Uterus (tissue), 2 donors: ENCODE results near the gene SYTL4.

ENCODE experiments used
- POLR2A ChIP-seq, 2 donors: fragments of 450-650 bp; IDR thresholded peaks; one replicate each; pipeline ENCODE4 v1.6.1; 2016; ENCODE audit warnings: antibody characterized with exemption in 2 of 2, mild to moderate bottlenecking in 1 of 2, moderate library complexity in 1 of 2
- TF ChIP-seq, protein P1 (sequence below), 4 experiments: fragments of 200-600 bp in 2 of 4; fragments of 450-650 bp in 2 of 4; sonication (generic) in 2 of 4; IDR thresholded peaks; one replicate each; pipeline ENCODE4 v1.5.1; 2016 to 2019; ENCODE audit warnings: antibody characterized with exemption in 4 of 4, mild to moderate bottlenecking in 2 of 4, moderate library complexity in 1 of 4

- TF ChIP-seq, protein P1, sequence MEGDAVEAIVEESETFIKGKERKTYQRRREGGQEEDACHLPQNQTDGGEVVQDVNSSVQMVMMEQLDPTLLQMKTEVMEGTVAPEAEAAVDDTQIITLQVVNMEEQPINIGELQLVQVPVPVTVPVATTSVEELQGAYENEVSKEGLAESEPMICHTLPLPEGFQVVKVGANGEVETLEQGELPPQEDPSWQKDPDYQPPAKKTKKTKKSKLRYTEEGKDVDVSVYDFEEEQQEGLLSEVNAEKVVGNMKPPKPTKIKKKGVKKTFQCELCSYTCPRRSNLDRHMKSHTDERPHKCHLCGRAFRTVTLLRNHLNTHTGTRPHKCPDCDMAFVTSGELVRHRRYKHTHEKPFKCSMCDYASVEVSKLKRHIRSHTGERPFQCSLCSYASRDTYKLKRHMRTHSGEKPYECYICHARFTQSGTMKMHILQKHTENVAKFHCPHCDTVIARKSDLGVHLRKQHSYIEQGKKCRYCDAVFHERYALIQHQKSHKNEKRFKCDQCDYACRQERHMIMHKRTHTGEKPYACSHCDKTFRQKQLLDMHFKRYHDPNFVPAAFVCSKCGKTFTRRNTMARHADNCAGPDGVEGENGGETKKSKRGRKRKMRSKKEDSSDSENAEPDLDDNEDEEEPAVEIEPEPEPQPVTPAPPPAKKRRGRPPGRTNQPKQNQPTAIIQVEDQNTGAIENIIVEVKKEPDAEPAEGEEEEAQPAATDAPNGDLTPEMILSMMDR (IDR thresholded peaks at IDR 0.05): no peak
- peak; percentile 15 to 19 for TF ChIP-seq POLR2A (IDR thresholded peaks at IDR 0.05)
These were observed 82.2 kb downstream of the SYTL4 start for GRCh38 chrX:100649550-100650356.
